Glomerular visceral epithelial cell (primary cell): ENCODE results near the gene RIIAD1.
A peak's percentile ranks its signal among the peaks of the same experiment; 100 is the strongest.

Source experiments
- DNase-seq: peaks from one replicate; pipeline ENCODE4 v3.0.0-alpha.2; 2016; ENCODE audit errors: extremely low spot score

RIIAD1 gene

GRCh38 chr1:151711044-151711800 is 10.1 kb upstream of the RIIAD1 start:
- DNase-seq = no peak

- DNase-seq = no peak
Measured at GRCh38 chr1:151711951-151712350, 9.4 kb upstream of the RIIAD1 start.

GRCh38 chr1:151713044-151713443 is 8.3 kb upstream of the RIIAD1 start:
- DNase-seq = peak; percentile 48

GRCh38 chr1:151713874-151714273 is 7.4 kb upstream of the RIIAD1 start:
- no peak for DNase-seq

GRCh38 chr1:151714820-151715725 is 6.2 kb upstream of the RIIAD1 start:
- DNase-seq = no peak

GRCh38 chr1:151715726-151716404 is 5.5 kb upstream of the RIIAD1 start:
- DNase-seq = no peak

GRCh38 chr1:151716405-151716762 is 4.9 kb upstream of the RIIAD1 start:
- no peak for DNase-seq

GRCh38 chr1:151716771-151717631 is 4.3 kb upstream of the RIIAD1 start, which contains the start of gene CELF3:
Gene CELF3 (minus strand): TSS chr1:151716803. CDS start chr1:151716020, 783 bp downstream.
- DNase-seq = no peak

GRCh38 chr1:151718011-151718431 is 3.3 kb upstream of the RIIAD1 start:
- DNase-seq = no peak

- DNase-seq = no peak
Measured at GRCh38 chr1:151718666-151719065, 2.7 kb upstream of the RIIAD1 start.

- DNase-seq = no peak
Measured at GRCh38 chr1:151720125-151720524, 1.2 kb upstream of the RIIAD1 start.

GRCh38 chr1:151720554-151720953 is 768 bp upstream of the RIIAD1 start:
- DNase-seq = no peak

- no peak for DNase-seq
Measured at GRCh38 chr1:151721788-151722510, 627 bp downstream of the RIIAD1 start.

- DNase-seq = no peak
Measured at GRCh38 chr1:151723726-151724370, 2.5 kb downstream of the RIIAD1 start.

GRCh38 chr1:151728151-151729054 is 7.1 kb downstream of the RIIAD1 start:
- DNase-seq = no peak

- DNase-seq = no peak
Measured at GRCh38 chr1:151729157-151729965, 8.0 kb downstream of the RIIAD1 start.

- no peak for DNase-seq
Measured at GRCh38 chr1:151729966-151730291, 8.6 kb downstream of the RIIAD1 start.

GRCh38 chr1:151733126-151733525 is 11.8 kb downstream of the RIIAD1 start:
- no peak for DNase-seq
